ENCODE measurements around the gene ATP6V0E1.
A peak's percentile ranks its signal among the peaks of the same experiment; 100 is the strongest.

The ATP6V0E1 gene

DNA sequence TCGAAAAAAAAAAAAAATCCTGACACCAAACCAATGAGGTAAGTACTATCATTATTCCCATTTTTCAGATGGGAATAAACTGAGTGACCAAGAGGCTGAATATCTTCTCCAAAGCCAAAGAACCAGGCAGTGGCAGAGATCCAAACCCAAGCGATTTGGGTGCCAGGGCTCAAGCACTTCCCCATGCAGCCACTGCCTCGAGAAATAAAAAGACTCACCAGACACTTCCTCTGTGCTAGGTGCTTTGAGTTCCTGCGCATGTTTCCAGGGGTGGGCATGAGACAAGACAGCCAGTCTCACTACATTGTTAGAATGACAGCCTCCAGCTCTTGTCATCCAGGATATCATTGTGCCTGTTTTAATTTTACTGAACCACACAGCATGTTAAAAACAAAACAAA, 26.6 kb upstream of the ATP6V0E1 start:
- Histone ChIP-seq H3K27me3 (ENCODE audit: insufficient read depth, poor library complexity, severe bottlenecking) (no peaks in the 10 kb centered on the region), H3K27ac (replicated peaks) (no peak overlapping the region; the same call in 1 of the 2 replicates), H3K4me3 (replicated peaks; ENCODE audit: insufficient read depth, low read length) (no peak overlapping the region)
- DNase-seq (ENCODE audit: low read depth in 1 of 2, low spot score in 1 of 2): peak in 1 of 2 experiments; percentile 38
- peak; percentile 85 for TF ChIP-seq SPI1 (IDR thresholded peaks at IDR 0.05; ENCODE audit: borderline replicate concordance, low read depth)
- TF ChIP-seq, protein P1, sequence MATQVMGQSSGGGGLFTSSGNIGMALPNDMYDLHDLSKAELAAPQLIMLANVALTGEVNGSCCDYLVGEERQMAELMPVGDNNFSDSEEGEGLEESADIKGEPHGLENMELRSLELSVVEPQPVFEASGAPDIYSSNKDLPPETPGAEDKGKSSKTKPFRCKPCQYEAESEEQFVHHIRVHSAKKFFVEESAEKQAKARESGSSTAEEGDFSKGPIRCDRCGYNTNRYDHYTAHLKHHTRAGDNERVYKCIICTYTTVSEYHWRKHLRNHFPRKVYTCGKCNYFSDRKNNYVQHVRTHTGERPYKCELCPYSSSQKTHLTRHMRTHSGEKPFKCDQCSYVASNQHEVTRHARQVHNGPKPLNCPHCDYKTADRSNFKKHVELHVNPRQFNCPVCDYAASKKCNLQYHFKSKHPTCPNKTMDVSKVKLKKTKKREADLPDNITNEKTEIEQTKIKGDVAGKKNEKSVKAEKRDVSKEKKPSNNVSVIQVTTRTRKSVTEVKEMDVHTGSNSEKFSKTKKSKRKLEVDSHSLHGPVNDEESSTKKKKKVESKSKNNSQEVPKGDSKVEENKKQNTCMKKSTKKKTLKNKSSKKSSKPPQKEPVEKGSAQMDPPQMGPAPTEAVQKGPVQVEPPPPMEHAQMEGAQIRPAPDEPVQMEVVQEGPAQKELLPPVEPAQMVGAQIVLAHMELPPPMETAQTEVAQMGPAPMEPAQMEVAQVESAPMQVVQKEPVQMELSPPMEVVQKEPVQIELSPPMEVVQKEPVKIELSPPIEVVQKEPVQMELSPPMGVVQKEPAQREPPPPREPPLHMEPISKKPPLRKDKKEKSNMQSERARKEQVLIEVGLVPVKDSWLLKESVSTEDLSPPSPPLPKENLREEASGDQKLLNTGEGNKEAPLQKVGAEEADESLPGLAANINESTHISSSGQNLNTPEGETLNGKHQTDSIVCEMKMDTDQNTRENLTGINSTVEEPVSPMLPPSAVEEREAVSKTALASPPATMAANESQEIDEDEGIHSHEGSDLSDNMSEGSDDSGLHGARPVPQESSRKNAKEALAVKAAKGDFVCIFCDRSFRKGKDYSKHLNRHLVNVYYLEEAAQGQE (IDR thresholded peaks at IDR 0.05; ENCODE audit: insufficient replicate concordance, low read depth): no peak
- TF ChIP-seq, protein P2, sequence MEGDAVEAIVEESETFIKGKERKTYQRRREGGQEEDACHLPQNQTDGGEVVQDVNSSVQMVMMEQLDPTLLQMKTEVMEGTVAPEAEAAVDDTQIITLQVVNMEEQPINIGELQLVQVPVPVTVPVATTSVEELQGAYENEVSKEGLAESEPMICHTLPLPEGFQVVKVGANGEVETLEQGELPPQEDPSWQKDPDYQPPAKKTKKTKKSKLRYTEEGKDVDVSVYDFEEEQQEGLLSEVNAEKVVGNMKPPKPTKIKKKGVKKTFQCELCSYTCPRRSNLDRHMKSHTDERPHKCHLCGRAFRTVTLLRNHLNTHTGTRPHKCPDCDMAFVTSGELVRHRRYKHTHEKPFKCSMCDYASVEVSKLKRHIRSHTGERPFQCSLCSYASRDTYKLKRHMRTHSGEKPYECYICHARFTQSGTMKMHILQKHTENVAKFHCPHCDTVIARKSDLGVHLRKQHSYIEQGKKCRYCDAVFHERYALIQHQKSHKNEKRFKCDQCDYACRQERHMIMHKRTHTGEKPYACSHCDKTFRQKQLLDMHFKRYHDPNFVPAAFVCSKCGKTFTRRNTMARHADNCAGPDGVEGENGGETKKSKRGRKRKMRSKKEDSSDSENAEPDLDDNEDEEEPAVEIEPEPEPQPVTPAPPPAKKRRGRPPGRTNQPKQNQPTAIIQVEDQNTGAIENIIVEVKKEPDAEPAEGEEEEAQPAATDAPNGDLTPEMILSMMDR (IDR thresholded peaks at IDR 0.05; ENCODE audit: insufficient read depth, low read length): no peak

DNA sequence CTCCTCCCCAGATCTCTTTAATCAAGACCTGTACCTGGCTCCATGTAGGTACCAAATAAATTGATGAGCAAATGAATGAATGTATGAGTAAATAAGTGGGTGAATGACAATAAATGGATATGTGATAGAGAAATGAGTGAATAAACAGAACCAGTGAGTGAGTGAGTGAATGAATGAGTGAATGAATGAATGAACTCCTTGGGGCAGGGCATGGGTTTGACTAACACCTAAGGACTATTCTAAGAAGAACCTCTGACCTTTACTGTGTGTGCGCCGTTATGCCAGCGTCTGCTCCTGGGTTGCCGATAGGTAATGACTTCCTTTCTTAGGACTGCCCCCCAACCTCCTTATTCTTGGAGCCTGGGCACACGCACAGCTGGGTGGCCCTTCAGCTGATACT, 26.1 kb upstream of the ATP6V0E1 start:
- H3K27ac ChIP-seq (replicated peaks): no peak overlapping the region; the same call in 1 of the 2 replicates
- no peak for TF ChIP-seq POLR2AphosphoS5 (IDR thresholded peaks at IDR 0.05; ENCODE audit: low read depth)
- TF ChIP-seq, protein P2 (IDR thresholded peaks at IDR 0.05; ENCODE audit: insufficient read depth, low read length): no peak
- TF ChIP-seq, protein P1 (IDR thresholded peaks at IDR 0.05; ENCODE audit: insufficient replicate concordance, low read depth): no peak
- TF ChIP-seq GABPA (IDR thresholded peaks at IDR 0.05; ENCODE audit: low read depth): no peak
- no peak for TF ChIP-seq SPI1 (IDR thresholded peaks at IDR 0.05; ENCODE audit: borderline replicate concordance, low read depth)

DNA sequence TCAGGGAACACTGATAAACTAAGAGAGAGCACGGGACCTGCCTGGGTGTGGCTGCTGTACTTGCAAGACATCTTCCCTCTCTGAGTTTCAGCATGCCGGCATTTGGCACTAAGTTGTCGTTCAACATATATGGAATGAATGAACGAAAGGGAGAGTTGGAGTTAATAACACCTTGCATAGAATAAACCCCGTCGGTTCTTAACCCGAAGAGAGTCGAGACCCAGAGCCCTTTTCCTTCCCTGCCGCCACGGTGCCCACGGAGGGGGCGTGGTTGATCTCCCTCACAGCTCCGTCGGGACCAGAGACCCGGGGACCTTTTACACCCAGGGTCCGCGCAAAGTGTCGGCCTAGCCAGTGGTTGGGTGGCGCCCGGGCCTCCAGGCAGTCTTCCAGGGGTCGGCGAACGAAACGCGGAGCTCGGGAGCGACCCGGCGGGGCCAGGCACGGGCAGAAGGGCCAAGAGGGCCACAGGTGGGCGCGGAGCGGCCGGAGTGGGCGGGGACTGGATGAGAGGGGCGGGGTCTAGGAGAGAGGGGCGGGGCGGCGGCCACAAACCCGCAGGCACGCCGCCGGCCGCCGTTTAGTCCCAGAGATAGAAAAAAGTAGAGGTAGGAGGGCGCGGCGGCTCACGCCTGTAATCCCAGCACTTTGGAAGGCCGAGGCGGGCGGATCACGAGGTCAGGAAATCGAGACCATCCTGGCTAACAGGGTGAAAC, 25.1 kb upstream of the ATP6V0E1 start:
- DNase-seq (ENCODE audit: low read depth in 1 of 2, low spot score in 1 of 2): peak in 1 of 2 experiments; percentile 55
- Histone ChIP-seq H3K4me3 (replicated peaks; ENCODE audit: insufficient read depth, low read length) (peak overlapping the region; percentile 75), H3K27me3 (ENCODE audit: insufficient read depth, poor library complexity, severe bottlenecking) (no peaks in the 10 kb centered on the region), H3K27ac (replicated peaks) (peak overlapping the region; percentile 80)
- no peak for TF ChIP-seq POLR2AphosphoS5 (IDR thresholded peaks at IDR 0.05; ENCODE audit: low read depth)
- TF ChIP-seq, protein P1 (IDR thresholded peaks at IDR 0.05; ENCODE audit: insufficient replicate concordance, low read depth): no peak
- no peak for TF ChIP-seq GABPA (IDR thresholded peaks at IDR 0.05; ENCODE audit: low read depth)
- no peak for TF ChIP-seq SPI1 (IDR thresholded peaks at IDR 0.05; ENCODE audit: borderline replicate concordance, low read depth)
- TF ChIP-seq, protein P2 (IDR thresholded peaks at IDR 0.05; ENCODE audit: insufficient read depth, low read length): no peak

More for the DNA sequence above, 26.1 kb upstream of the ATP6V0E1 start:
- no peak overlapping the region for H3K4me3 ChIP-seq (replicated peaks; ENCODE audit: insufficient read depth, low read length)
- H3K27me3 ChIP-seq (ENCODE audit: insufficient read depth, poor library complexity, severe bottlenecking): no peaks in the 10 kb centered on the region
- DNase-seq (ENCODE audit: low read depth in 1 of 2, low spot score in 1 of 2): no peak

Measured in HL-60 (cell line).